Measurements from ENCODE around the gene CTBP2.

Gene CTBP2

DNA sequence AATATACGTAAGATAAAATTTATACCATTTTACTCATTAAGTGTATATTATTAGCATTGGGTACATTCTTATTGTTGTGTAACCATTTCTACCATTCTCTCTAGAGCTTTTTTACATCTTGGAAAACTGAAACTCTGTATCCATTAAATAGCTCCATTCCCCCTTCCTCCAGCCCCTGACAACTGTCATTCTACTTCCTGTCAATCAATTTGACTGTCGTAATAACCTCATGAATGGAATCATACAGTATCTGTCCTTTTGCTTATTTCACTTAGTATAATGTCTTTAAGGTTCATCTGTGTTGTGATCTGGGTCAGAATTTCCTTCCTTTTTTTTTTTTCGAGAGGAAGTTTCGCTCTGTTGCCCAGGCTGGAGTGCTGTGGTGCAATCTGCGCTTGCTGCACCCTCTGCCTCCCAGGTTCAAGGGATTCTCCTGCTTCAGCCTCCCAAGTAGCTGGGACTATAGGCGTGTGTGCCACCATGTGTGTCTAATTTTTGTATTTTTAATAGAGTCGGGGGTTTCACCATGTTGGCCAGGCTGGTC lies 202.9 kb downstream of the CTBP2 start:
- DNase-seq, result no peak

DNA sequence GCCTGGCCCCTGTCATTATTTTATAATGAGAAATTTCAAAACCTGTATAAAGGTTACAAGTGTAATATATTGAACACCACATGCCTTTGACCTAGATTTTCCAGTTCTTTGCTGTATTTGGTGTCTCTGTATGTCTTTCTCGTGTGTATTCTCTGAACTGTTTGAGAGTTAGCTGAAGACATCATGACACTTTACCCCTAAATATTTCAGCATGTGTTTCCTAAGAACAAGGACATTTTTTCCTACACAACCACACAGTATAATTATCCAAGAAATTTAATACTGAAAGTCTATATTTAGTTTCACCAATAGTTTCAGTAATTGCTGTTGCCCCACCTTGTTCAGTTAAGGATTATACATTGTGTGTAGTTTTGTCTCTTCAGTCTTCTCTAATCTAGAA lies 203.6 kb downstream of the CTBP2 start:
- no peak for DNase-seq

DNA sequence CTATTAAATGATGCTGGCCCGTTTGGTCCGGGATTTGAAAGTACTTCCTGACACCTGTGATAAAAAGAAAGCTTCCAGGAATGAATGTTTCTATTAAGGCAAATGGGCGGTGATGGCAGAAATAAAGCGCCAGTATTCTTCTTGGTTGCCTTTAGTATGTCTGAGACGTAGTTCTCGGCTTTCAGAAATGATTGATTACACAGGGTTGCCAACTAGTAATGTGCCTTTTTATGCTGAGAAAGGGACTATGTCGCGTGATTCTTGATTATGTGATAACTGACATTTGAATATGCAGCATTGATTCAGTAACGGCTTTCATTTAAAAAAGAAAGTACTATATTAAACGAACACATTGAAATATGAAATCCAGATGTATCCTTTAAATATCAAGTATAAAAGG lies 204.5 kb downstream of the CTBP2 start:
- DNase-seq, result no peak

GRCh38 chr10:124955243-124955642 lies 205.1 kb downstream of the CTBP2 start:
- no peak for DNase-seq

DNA sequence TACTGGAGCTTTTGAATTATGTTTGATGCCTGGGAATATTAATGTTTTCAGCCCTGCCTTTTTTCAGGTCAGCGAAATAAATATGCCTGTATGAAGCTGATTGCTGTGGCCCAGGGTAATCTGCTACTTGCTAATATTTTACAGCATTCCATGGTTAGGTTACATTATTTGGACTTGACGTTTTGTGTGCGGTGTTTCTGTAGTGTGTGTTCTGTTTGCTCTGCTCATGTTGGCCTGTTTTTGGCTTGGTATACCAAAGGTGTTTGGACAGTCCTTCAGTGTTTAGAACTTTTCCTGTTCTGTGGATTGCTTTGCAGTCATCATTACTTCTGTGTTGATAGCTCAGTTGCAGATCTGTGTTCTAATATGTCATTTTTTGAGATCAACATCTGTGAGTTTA lies 206.9 kb downstream of the CTBP2 start:
- DNase-seq, result no peak

- no peak for DNase-seq
Observed at GRCh38 chr10:124952123-124952522, 208.2 kb downstream of the CTBP2 start.

DNA sequence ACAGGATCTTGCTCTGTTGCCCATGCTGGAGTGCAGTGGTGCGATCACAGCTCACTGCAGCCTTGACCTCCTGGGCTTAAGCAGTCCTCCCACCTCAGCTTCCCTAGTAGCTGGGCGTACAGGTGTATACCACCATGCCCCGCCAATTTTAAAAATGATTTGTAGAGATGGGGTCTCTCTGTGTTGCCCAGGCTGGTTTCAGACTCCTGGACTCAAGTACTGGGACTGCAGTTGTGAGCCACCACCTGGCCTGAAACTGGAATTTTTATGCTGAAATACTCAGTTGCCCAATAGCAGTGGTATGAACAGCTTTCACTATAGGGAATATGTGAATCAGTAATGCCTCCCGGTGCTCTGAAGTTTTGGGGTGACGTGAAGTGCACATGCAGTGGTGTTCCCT lies 210.8 kb downstream of the CTBP2 start:
- no peak for DNase-seq

DNA sequence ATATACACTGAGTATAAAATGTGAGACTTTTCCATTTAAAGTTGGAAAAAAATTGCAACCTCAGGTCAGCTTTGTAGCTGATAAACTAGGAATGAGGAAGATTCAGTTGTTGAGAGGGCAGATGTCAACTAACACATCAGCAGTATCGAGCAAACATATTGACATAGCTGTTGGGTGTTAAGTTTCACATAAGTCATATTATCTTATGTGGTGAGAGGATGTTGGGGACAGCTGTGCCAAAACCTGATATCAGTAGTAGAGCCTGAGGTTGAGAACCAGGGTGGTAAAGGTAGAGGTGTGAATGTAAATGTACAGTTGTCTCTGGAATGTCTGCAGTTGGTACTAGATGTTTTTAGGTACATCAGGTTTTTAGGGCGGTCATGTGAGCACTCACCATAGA lies 213.4 kb downstream of the CTBP2 start:
- DNase-seq, result no peak

GRCh38 chr10:124944982-124945381 lies 215.4 kb downstream of the CTBP2 start:
- DNase-seq, result no peak

DNA sequence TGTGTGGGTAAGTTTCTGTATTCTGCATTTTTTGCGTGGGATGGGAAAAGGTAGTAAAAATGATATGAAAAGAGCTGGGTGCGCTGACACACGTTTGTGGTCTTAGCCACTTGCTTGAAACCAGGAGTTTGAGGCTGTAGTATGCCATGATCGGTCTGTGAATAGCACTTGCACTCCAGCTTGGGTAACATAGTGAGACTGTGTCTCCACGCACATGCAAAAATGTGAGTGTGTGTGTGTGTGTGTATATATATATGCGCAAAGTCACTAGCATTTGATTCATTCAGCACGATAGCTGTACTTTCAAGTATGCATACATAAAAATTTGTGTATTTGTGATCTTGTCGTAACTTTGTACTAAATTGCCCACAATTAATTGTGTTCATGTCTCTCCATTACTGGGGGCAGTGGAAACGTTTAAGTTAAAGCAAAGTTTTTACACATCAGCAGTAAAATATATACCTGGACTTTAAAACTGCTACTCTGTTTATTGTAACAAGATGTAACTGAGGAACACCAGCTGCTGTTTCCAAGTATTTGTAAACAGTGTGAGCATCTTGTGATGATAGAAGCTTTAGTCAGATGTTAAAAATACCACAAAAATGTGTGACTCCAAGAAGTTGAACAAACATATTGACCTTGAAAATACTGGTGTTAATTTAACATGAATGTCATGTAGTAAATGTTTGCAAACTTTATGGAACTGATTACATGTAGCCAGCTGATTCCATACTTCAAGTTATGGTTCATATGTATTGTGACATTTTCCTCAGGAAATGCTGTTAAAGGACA lies 216.9 kb downstream of the CTBP2 start:
- DNase-seq, result no peak

DNA sequence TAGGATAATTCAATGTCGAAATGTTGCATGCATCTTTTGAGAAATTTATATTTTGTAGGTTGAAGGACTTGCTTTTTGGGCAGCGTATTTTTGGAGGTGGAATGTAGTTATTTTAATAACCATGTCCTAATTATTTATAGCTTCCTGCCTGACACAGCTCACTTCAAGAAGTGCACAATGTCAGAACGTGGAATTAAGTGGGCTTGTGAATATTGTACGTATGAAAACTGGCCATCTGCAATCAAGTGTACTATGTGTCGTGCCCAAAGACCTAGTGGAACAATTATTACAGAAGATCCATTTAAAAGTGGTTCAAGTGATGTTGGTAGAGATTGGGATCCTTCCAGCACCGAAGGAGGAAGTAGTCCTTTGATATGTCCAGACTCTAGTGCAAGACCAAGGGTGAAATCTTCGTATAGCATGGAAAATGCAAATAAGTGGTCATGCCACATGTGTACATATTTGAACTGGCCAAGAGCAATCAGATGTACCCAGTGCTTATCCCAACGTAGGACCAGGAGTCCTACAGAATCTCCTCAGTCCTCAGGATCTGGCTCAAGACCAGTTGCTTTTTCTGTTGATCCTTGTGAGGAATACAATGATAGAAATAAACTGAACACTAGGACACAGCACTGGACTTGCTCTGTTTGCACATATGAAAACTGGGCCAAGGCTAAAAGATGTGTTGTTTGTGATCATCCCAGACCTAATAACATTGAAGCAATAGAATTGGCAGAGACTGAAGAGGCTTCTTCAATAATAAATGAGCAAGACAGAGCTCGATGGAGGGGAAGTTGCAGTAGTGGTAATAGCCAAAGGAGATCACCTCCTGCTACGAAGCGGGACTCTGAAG lies 217.8 kb downstream of the CTBP2 start:
- no peak for DNase-seq

- DNase-seq, result no peak
Observed at GRCh38 chr10:124941823-124942222, 218.5 kb downstream of the CTBP2 start, which contains the start of gene ZRANB1. TSS of gene ZRANB1 (plus strand) at chr10:124942123. CDS start at chr10:124942494, 371 bp downstream.

- no peak for DNase-seq
Observed at GRCh38 chr10:124939290-124939689, 221.1 kb downstream of the CTBP2 start.

DNA sequence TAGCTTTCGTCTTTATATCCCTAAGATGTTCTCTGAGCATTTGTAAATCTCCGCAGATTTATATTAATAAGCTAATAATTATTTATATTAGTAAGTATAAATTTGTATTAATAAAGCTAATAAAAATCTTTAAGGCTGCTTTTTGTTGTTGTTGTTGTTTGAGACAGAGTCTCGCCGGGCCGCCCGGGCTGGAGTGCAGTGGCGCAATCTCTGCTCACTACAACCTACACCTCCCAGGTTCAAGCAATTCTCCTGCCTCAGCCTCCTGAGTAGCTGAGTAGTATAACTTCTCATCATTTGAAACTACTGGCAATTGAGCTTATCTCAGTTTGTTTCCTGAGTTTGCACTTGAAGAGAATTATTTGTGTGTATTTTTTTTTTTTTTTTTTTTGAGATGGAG lies 223.6 kb downstream of the CTBP2 start:
- no peak for DNase-seq

GRCh38 chr10:124935946-124936345 lies 224.4 kb downstream of the CTBP2 start:
- DNase-seq, result no peak
